Fibroblast of skin of right quadriceps (primary cell): ENCODE data around the gene DHRS13.
"Not testable (repeated sequence)": the region's sequence is repeated elsewhere in the genome, so short reads cannot be mapped to it uniquely, and the experiment has no call there.

Source experiments
- DNase-seq: peaks from one replicate; pipeline ENCODE4 v3.0.0-alpha.2; 2013

The DHRS13 gene

GRCh38 chr17:28934508-28934907 is 31.6 kb upstream of the DHRS13 start:
- DNase-seq: not testable (repeated sequence)

GRCh38 chr17:28929787-28930186 is 26.9 kb upstream of the DHRS13 start:
- DNase-seq: no peak

- DNase-seq: peak; percentile 25
Measured at GRCh38 chr17:28928061-28928460, 25.2 kb upstream of the DHRS13 start.

GRCh38 chr17:28926786-28927185 is 23.9 kb upstream of the DHRS13 start:
- DNase-seq: no peak

GRCh38 chr17:28926366-28926765 is 23.5 kb upstream of the DHRS13 start:
- no peak for DNase-seq

GRCh38 chr17:28925912-28926365 is 23.1 kb upstream of the DHRS13 start:
- DNase-seq: peak; percentile 88

- no peak for DNase-seq
Measured at GRCh38 chr17:28920201-28920600, 17.3 kb upstream of the DHRS13 start.

- no peak for DNase-seq
Measured at GRCh38 chr17:28918295-28918694, 15.4 kb upstream of the DHRS13 start.

- DNase-seq: no peak
Measured at GRCh38 chr17:28917465-28917864, 14.6 kb upstream of the DHRS13 start.

GRCh38 chr17:28917029-28917428 is 14.2 kb upstream of the DHRS13 start:
- DNase-seq: no peak

GRCh38 chr17:28916302-28916934 is 13.5 kb upstream of the DHRS13 start:
- DNase-seq: peak; percentile 28

- no peak for DNase-seq
Measured at GRCh38 chr17:28912938-28913333, 10.1 kb upstream of the DHRS13 start.

- DNase-seq: no peak
Measured at GRCh38 chr17:28912281-28912937, 9.5 kb upstream of the DHRS13 start.

- DNase-seq: no peak
Measured at GRCh38 chr17:28911411-28912045, 8.6 kb upstream of the DHRS13 start.

- DNase-seq: no peak
Measured at GRCh38 chr17:28910534-28910933, 7.7 kb upstream of the DHRS13 start.

GRCh38 chr17:28908640-28909167 is 5.8 kb upstream of the DHRS13 start:
- DNase-seq: peak; percentile 64

- no peak for DNase-seq
Measured at GRCh38 chr17:28907709-28908475, 5.0 kb upstream of the DHRS13 start.

- no peak for DNase-seq
Measured at GRCh38 chr17:28906706-28907438, 4.0 kb upstream of the DHRS13 start.

GRCh38 chr17:28906276-28906675 is 3.4 kb upstream of the DHRS13 start:
- no peak for DNase-seq

- no peak for DNase-seq
Measured at GRCh38 chr17:28904800-28905199, 1.9 kb upstream of the DHRS13 start.

- not testable (repeated sequence) for DNase-seq
Measured at GRCh38 chr17:28903546-28903841, 615 bp upstream of the DHRS13 start.
